ENCODE results near the gene TTC33. TPM values are rescaled to one million over a fixed set of nuclear protein-coding genes. Genes with fewer than 3 reads are reported as not detected.

TTC33 gene
- total and polyA plus RNA-seq, 2 of the 13 experiments (the other 11 are each of a cell fraction or from before 2014, with no cell fraction given), result 4.5 to 20.0 TPM

GRCh38 chr5:40798012-40798800 is 42.4 kb upstream of the TTC33 start, which contains the start of gene PRKAA1:
Gene PRKAA1, minus strand, starts transcription at chr5:40798374. Its CDS starts 185 bp downstream, at chr5:40798189.
- Histone ChIP-seq H3K4me3 (replicated peaks in 1 of 3; ENCODE audit: insufficient read depth in 1 of 3, low read depth in 2 of 3, low read length in 3 of 3) (peak within 1 kb of the TSS; percentile 94 to 98 (median 96)), H3K9me3 (ENCODE audit: low read length) (no peaks in the 10 kb centered on the region), H4K20me1 (ENCODE audit: insufficient read depth, low read length) (peaks cover 12% of the 10 kb centered on the region), H3K36me3 (replicated peaks in 1 of 2; ENCODE audit: control insufficient read depth in 1 of 2, insufficient read depth in 2 of 2, low read length in 2 of 2) (no peaks in the 10 kb centered on the region), H3K4me1 (ENCODE audit: insufficient read depth, low read length) (peaks cover 63% of the 10 kb centered on the region), H3K27me3 (ENCODE audit: control insufficient read depth in 1 of 2, insufficient read depth in 2 of 2, low read length in 2 of 2) (no peaks in the 10 kb centered on the region; a peak in 1 of 5 replicates), H3K79me2 (ENCODE audit: insufficient read depth, low read length) (peaks cover 43% of the 10 kb centered on the region), H3K4me2 (ENCODE audit: low read depth, low read length) (peak within 1 kb of the TSS; percentile 92), H3K9ac (ENCODE audit: insufficient read depth, low read depth, low read length) (peak within 1 kb of the TSS; percentile 92), H2AFZ (ENCODE audit: low read length) (peak within 1 kb of the TSS; percentile 92), H3K27ac (ENCODE audit: extremely low read length, insufficient read depth, low read length) (peak within 1 kb of the TSS; percentile 93)
- BruUV-seq (replicated peaks), result no TSS peak
- WGBS (ENCODE audit: low lambda C conversion rate), result under 1% methylated on average over 24 of the region's 70 CpGs
- peak; percentile 71 for DNase-seq (ENCODE audit: low spot score)
- in situ Hi-C loops (cut with HindIII; ENCODE audit: extremely low pct_ligation_motif_present, low pct_unique_long_range_greater_than_20kb), result no loop called here
- ChIA-PET CTCF (ENCODE audit: low intra/inter-chr PET ratio, low total read pairs) (interaction anchor here (1.7 kb wide), 1 partner anchor 43 kb away, joined by 19 read pairs; the partner anchor contains the start of gene TTC33), POLR2A (interaction anchor here (0.6 to 2.2 kb wide), 9 partner anchors 8 to 617 kb away, joined by 3 to 11 read pairs (median 4); no protein-coding TSS in a partner anchor)
- peak; percentile 95 for ATAC-seq
- intact Hi-C loops (cut with micrococcal nuclease; ENCODE audit: unreplicated experiment), result loop anchor here (1.0 kb wide), 2 partner anchors 36 to 43 kb away; partner anchors contain the start of gene TTC33
- no peak for FAIRE-seq
- TF ChIP-seq ZNF335 (CRISPR knock-in tag; IDR thresholded peaks at IDR 0.05), result peak; percentile 53; the same call in 1 of the 2 replicates
- peak; percentile 58; the same call in 1 of the 2 replicates for TF ChIP-seq KDM5A (IDR thresholded peaks at IDR 0.05; ENCODE audit: borderline replicate concordance, low read length)
- peak; percentile 52; the same call in 1 of the 2 replicates for TF ChIP-seq MIXL1 (CRISPR knock-in tag; IDR thresholded peaks at IDR 0.05)
- TF ChIP-seq MYC (CRISPR knock-in tag; IDR thresholded peaks at IDR 0.05; ENCODE audit: borderline replicate concordance), result peak; percentile 60; the same call in 1 of the 2 replicates
- TF ChIP-seq ZNF160 (CRISPR knock-in tag; IDR thresholded peaks at IDR 0.05), result peak; percentile 55; the same call in 1 of the 2 replicates
- TF ChIP-seq LCORL (IDR thresholded peaks at IDR 0.05), result no peak
- peak; percentile 54; the same call in 1 of the 2 replicates for TF ChIP-seq LCORL (CRISPR knock-in tag; IDR thresholded peaks at IDR 0.05)
- peak; percentile 55; the same call in 1 of the 2 replicates for TF ChIP-seq REPIN1 (CRISPR knock-in tag; IDR thresholded peaks at IDR 0.05; ENCODE audit: borderline replicate concordance, low read depth)
- peak; percentile 49 for TF ChIP-seq NR2C2 (CRISPR knock-in tag; IDR thresholded peaks at IDR 0.05; ENCODE audit: borderline replicate concordance)
- peak; percentile 80 to 86 for TF ChIP-seq POLR2A (IDR thresholded peaks at IDR 0.05; ENCODE audit: insufficient read depth in 1 of 2, low read depth in 2 of 2, low read length in 2 of 2)
- no peak for TF ChIP-seq ZNF572 (CRISPR knock-in tag; IDR thresholded peaks at IDR 0.05)
- TF ChIP-seq ZFP90 (CRISPR knock-in tag; IDR thresholded peaks at IDR 0.05; ENCODE audit: borderline replicate concordance), result 0 out of 2 replicates have a peak, but pooled peaks have one; percentile 58
- TF ChIP-seq SIN3B (IDR thresholded peaks at IDR 0.05; ENCODE audit: low read length), result 0 out of 2 replicates have a peak, but pooled peaks have one; percentile 26
- no peak for TF ChIP-seq HHEX (CRISPR knock-in tag; IDR thresholded peaks at IDR 0.05)
- TF ChIP-seq, protein P1, sequence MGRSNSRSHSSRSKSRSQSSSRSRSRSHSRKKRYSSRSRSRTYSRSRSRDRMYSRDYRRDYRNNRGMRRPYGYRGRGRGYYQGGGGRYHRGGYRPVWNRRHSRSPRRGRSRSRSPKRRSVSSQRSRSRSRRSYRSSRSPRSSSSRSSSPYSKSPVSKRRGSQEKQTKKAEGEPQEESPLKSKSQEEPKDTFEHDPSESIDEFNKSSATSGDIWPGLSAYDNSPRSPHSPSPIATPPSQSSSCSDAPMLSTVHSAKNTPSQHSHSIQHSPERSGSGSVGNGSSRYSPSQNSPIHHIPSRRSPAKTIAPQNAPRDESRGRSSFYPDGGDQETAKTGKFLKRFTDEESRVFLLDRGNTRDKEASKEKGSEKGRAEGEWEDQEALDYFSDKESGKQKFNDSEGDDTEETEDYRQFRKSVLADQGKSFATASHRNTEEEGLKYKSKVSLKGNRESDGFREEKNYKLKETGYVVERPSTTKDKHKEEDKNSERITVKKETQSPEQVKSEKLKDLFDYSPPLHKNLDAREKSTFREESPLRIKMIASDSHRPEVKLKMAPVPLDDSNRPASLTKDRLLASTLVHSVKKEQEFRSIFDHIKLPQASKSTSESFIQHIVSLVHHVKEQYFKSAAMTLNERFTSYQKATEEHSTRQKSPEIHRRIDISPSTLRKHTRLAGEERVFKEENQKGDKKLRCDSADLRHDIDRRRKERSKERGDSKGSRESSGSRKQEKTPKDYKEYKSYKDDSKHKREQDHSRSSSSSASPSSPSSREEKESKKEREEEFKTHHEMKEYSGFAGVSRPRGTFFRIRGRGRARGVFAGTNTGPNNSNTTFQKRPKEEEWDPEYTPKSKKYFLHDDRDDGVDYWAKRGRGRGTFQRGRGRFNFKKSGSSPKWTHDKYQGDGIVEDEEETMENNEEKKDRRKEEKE (IDR thresholded peaks at IDR 0.05), result no peak
- TF ChIP-seq ZNF512B (CRISPR knock-in tag; IDR thresholded peaks at IDR 0.05; ENCODE audit: borderline replicate concordance), result no peak
- TF ChIP-seq ZNF121 (CRISPR knock-in tag; IDR thresholded peaks at IDR 0.05), result no peak
- peak; percentile 63; the same call in 1 of the 2 replicates for TF ChIP-seq KMT2A (CRISPR knock-in tag; IDR thresholded peaks at IDR 0.05)
